Cardiac fibroblast (primary cell): ENCODE results near the gene ST6GALNAC4.

Experiments
- DNase-seq, 2 donors: peaks; one replicate each; pipeline versions ENCODE4 v3.0.0 to v3.0.0-alpha.2; 2010; ENCODE audit warnings: low read depth in 2 of 2
- H3K4me3 ChIP-seq, 2 donors: replicated peaks in 1 of 2; 1 replicate in 1 of 2; 2 replicates in 1 of 2; pipeline ENCODE4 v1.5.1; 2011; ENCODE audit warnings: low read depth in 2 of 2, low read length in 2 of 2, mild to moderate bottlenecking in 2 of 2, moderate library complexity in 1 of 2
- TF ChIP-seq, protein P1 (sequence below): IDR thresholded peaks from one replicate; pipeline ENCODE4 v1.5.1; 2011; ENCODE audit warnings: low read depth, mild to moderate bottlenecking, low read length, inconsistent platforms

Gene ST6GALNAC4

DNA sequence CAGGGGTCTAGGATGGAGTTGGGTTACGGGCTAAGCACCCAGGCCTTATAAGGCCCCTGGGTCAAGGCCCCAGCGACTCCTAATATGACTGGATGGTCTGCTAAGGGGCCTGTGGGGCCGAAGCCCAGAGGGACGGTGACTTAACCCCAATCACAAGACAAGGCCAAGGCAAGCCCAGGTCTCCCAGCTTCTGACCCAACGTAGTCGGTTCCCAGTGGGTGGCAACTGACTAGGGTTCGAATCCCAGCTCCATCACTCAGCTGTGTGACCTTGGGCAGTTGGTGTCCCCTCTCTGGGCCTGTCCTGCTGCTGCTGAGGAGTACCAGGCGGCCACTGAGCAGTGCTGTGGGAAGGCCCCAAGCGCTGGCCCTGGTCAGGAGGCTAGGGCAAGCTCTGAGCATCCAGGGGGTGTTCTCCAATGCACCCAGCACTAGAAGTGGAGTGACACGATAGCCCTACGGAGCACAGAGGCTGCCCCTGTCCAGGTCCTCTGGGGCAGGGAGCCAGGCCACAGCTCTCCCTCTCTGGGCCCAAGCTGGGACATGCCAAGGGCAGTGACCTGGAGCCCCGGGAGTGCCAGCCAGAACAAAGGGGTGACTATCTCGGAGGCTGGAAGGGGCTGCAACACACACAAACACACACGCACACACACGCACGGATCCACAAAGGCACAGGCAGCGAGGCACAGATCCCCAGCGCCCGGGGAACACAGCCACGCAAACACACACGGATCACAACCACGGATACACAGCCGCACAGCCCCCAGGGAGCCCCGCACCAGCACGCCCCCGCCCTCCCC, 39.9 kb downstream of the ST6GALNAC4 start:
- no peak for DNase-seq
- TF ChIP-seq, protein P1, sequence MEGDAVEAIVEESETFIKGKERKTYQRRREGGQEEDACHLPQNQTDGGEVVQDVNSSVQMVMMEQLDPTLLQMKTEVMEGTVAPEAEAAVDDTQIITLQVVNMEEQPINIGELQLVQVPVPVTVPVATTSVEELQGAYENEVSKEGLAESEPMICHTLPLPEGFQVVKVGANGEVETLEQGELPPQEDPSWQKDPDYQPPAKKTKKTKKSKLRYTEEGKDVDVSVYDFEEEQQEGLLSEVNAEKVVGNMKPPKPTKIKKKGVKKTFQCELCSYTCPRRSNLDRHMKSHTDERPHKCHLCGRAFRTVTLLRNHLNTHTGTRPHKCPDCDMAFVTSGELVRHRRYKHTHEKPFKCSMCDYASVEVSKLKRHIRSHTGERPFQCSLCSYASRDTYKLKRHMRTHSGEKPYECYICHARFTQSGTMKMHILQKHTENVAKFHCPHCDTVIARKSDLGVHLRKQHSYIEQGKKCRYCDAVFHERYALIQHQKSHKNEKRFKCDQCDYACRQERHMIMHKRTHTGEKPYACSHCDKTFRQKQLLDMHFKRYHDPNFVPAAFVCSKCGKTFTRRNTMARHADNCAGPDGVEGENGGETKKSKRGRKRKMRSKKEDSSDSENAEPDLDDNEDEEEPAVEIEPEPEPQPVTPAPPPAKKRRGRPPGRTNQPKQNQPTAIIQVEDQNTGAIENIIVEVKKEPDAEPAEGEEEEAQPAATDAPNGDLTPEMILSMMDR = no peak
- peak overlapping the region; percentile 55 to 60 for H3K4me3 ChIP-seq

- no peak for DNase-seq
- TF ChIP-seq, protein P1 = no peak
- H3K4me3 ChIP-seq = no peak overlapping the region
Measured at GRCh38 chr9:127876026-127876763, 40.6 kb downstream of the ST6GALNAC4 start.

DNA sequence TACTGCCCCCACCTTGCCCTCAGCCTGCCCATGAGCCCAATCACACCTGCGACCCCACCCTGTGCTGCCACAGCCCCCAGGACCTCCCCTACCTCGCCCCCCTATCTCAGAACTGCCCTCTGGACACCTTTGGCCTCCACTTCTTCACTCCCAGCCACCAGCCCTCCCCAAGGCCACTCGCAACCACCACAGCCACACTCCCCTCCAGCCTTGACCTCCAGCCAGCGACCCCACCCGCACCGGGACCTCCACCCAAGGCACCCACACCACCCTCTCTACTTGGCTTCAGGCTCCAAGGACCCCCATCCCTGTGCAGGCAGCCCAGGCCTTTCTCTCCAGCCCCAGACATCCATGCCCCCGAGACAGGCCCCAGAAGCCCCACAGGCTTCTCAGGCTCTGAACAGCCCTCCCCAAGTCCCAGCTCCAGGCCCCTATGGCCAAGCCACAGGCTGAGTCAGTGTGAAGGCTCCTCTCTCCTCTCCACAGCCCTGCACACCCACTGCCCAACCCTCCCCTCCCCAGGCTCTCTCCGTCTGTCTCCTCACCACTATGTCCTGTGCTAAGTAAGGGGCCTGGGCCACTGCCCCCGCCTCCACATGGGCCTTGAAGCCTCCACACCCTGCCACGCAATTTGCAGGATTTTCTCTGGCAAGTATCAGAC, 41.4 kb downstream of the ST6GALNAC4 start:
- peak in 1 of 2 donors; percentile 59 for DNase-seq
- TF ChIP-seq, protein P1 = no peak
- peak overlapping the region in 1 of 2 donors; percentile 2 for H3K4me3 ChIP-seq

DNA sequence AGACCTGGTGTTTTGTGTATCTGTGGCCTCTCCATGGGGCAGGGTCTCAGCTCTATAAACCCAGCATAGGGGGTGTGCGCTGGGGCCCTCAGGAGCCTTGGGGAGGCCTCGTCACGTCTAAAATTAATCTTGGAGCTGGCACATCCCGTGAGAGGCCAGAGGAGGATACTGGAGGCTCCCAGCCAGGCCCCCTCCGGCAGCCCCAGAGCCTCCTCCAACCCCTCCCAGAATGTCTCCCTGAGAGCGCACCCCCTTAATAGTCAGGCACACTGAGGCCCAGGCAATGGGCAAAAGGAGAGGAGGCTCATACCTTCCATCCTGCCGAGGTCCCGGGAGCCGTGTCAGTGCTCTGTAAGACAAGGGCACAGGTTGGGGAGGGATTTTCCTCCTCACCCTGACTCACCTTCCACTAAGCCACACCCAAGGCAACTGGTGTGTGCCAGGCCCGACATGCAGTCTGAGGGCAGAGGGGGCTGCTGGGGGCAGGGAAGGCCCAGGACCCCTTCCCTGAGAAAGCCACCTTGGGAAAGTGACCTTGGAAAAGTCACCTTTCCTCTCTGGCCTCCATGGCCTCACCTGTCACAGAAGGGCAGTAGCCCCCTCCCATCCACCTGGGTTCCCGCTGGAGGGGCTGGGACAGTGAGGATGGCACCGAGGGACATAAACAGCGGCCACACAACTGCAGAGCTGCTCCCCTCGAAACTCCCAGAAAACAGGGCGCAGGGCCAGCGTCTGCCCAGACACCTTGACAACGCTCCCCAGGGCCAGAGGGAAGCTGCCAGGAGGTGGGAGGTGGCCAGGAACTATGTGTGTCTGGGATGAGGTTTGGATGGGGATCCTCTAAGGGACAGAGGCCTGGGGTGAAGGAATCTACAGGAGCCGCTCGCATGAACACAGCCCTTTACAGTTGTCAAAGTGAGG, 42.3 kb downstream of the ST6GALNAC4 start:
- DNase-seq = no peak
- H3K4me3 ChIP-seq = no peak overlapping the region
- TF ChIP-seq, protein P1 = no peak

DNA sequence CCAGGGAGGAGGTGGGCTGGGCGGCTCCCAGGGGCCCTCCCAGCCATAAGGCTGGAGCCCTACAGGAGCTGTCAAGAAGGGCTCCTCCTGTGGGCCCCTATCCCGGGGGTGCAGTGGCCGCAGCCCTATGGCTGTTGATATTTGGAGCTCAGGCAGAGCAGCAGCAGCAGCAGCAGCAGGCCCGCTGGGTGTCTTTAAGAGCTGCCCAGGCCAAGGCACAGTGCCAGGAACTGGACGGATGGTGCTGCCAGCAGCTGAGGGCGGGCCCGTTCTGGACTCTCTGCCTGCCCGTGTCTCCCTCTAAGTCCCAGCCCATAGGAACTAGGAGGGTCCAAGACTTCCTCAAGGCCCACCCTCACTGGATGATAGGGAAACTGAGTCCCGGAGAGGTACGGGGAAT, 43.0 kb downstream of the ST6GALNAC4 start:
- H3K4me3 ChIP-seq = no peak overlapping the region
- peak in 1 of 2 donors; percentile 84 for DNase-seq
- TF ChIP-seq, protein P1 = no peak

DNA sequence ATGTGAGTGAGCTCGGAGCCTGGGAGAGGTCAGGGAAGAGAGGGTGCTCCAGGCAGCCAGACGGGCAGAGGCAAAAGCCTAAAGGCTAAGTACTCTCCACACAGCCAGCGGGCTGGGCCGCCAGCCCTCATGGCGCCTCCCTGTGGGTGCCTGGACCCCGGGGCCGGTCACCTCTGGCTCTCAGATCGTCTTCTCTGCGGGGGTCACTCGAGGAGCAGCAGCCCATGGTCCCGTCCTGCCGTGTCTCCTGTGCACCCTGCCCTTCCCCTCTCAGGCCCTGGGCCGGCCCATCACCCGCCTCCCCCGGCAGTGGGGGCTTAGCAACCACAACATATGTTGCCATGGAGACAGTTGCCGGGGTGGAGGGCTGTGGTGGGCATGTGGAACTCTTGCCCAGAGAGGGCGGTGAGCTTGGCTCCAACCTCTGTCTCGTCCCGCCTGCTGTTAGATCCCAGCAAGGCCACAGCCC, 43.6 kb downstream of the ST6GALNAC4 start:
- H3K4me3 ChIP-seq = no peak overlapping the region
- DNase-seq = no peak
- TF ChIP-seq, protein P1 = no peak
